Stimulated activated naive CD8-positive, alpha-beta T cell treated with anti-CD3 and anti-CD28 coated beads, Interleukin-15, Interleukin-2, amounts not matched to agents 100 U/mL and 50 U/mL, for 24 hours (primary cell): ENCODE measurements around the gene SHTN1.

Source experiments
- ATAC-seq: fragments of 150-1000 bp; cut with Tn5 transposase; one replicate; pipeline ENCODE4 v1.10.0; 2021
- DNase-seq: peaks from one replicate; pipeline ENCODE4 v3.0.0; 2021

Gene SHTN1

DNA sequence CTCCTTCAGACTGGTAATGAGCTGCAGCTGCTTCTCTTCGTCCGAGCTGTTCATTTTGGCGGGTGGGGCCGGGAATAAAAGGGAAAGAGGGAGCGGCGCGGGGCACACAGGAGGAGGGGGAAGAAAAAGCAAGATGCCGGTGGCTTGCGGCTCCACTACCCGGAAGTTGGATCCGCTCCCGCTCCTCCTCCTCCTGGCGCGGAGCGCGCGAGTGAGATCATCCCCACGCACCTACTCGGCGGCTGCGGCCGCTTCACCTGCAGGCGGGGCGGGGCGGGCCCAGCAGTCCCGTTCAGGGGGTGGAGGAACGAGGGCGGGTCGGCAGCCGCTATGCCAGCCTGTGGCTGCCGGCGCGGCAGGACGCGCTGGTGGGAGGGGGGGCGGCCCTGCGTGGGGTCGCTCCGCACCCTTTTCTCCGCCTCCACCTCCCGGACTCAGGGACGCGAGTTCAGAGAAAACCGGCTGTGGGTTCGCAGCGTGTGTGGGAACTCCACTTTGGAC lies at the start of gene SHTN1:
Gene SHTN1 (minus strand): TSS at position 162 of the 501 bp plus-strand sequence. CDS start 108 bp downstream, at position 54.
- peak; percentile 57 for ATAC-seq
- peak; percentile 28 for DNase-seq

DNA sequence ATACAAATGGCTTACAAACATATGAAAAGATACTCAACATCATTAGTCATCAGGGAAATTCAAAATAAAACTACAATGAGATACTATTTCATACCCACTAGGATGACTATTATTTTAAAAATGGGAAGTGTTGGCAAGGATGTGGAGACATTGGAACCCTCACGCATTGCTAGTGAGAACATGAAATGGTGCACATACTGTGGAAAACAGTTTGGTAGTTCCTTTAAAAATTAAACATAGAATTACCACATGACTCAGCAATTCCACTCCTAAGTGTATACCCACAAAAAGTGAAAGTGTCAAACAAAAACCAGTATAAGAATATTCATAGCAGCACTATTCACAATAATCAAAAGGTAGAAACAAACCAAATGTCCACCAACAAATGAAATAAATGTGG lies 48.5 kb upstream of the SHTN1 start:
- ATAC-seq, result no peak

GRCh38 chr10:117047947-117048346 lies 43.0 kb upstream of the SHTN1 start:
- no peak for ATAC-seq
- no peak for DNase-seq

More for the DNA sequence above, 48.5 kb upstream of the SHTN1 start:
- no peak for DNase-seq

- DNase-seq (no peak), ATAC-seq (no peak)
Observed at GRCh38 chr10:117016266-117016665, 11.3 kb upstream of the SHTN1 start.

GRCh38 chr10:117014835-117015234 lies 9.8 kb upstream of the SHTN1 start:
- DNase-seq (no peak), ATAC-seq (no peak)

DNA sequence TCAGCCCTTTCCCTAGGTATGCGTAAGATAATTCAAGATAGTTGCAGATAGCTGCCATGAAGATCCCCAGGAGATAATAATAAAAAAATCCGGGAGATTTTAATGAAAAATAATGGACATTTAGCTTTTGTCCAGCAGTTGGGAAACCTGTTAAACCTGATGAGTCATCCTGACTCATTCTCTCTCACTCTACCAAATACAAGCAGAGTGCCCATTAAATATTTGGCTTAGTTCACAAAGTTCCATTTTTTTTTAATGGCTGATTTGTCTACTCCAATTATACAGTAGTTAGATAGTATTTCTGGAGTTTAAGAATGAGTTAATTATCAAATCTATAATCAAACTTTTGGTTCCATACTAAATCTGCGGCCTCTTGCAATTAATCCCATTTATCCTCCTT lies 2.1 kb upstream of the SHTN1 start:
- DNase-seq, result no peak
- ATAC-seq, result no peak

DNA sequence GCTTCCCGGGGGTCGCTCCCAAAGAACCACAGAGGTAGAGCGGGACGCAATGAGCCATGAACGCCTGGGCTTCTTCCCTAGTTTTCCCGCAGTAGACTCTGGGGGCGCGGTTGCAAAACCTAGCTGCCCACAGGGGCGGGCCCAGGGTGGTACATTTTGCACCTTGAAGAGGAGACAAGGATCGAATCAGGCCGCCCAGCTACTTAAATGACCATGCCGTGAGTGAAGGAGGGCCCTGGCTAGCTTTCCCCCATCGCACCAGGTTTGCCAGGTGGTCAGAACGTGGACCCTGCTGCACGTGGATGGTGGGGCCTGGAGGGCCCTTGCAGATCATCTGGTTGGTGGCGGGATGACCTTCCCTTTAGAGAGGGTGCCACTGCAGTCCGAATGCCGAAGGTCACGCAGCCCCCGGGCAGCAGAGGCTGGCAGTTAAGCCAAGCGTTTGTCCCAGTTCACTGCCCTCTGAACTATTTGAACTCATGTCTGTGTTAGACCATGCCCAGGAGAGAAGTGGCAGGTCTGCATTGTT lies 604 bp upstream of the SHTN1 start:
- no peak for DNase-seq
- ATAC-seq, result no peak

- DNase-seq (no peak), ATAC-seq (peak; percentile 32)
Observed at GRCh38 chr10:117004227-117005025, 561 bp downstream of the SHTN1 start.

- DNase-seq (no peak), ATAC-seq (no peak)
Observed at GRCh38 chr10:117003336-117003735, 1.7 kb downstream of the SHTN1 start.

DNA sequence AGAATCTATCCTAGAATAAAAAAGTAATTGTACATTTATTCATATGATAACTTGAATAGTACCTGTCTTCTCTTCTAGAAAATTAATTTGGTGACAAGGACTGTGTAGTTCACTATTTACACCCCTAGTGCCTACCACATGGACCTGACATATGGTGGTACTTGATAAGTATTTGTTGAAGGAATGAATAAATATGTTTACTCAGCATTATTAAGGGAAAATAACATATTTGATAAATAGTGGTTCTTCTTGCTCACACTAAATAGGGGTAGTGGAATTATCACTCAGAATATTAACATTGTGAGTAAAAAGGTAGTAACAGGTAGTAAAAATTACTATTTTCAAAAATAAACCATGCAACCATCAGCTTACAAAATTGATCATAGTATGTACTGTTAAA lies 2.8 kb downstream of the SHTN1 start:
- ATAC-seq (no peak), DNase-seq (no peak)

GRCh38 chr10:117001144-117001543 lies 3.8 kb downstream of the SHTN1 start:
- ATAC-seq, result no peak
- DNase-seq, result no peak

- ATAC-seq (no peak), DNase-seq (no peak)
Observed at GRCh38 chr10:117000580-117000979, 4.4 kb downstream of the SHTN1 start.

- DNase-seq (no peak), ATAC-seq (no peak)
Observed at GRCh38 chr10:116998172-116998571, 6.8 kb downstream of the SHTN1 start.

DNA sequence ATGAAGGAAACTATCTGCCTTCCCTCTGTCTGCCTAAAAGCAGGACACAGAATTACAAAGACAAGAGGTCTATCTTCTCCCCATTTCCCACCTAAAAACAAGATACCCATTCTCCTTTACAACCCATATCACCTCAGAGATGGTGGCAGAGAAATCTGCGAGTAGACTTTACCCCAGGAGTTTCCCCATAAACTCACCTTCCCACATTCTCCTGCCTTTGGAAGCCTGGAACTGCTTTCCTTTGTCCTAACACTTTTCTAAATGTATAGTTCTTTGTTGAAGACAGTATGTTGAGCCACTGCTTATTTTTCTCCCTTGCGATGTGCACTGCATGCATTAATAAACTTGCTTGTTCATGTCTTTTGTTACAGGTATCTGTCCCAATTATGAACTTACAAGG lies 8.0 kb downstream of the SHTN1 start:
- no peak for ATAC-seq
- DNase-seq, result no peak

DNA sequence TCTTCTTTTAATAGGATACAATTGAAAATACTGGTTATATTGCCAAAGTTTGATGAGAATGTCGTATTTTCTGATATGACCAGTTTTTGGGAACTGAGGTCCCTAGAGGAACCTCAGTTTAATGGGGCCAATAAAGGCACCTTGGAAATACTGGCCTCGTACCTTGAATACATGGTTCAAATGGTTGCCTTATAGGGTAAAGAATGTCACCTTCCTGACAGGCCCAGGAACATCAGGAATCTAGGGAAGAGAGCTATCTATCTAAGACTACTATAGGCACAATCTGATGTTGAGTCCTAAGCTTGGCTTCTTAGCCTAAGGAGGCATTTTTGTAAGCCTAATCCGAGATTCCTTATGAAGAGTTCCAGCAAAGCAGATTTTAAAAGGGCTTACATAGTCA lies 9.3 kb downstream of the SHTN1 start:
- no peak for DNase-seq
- ATAC-seq, result no peak

DNA sequence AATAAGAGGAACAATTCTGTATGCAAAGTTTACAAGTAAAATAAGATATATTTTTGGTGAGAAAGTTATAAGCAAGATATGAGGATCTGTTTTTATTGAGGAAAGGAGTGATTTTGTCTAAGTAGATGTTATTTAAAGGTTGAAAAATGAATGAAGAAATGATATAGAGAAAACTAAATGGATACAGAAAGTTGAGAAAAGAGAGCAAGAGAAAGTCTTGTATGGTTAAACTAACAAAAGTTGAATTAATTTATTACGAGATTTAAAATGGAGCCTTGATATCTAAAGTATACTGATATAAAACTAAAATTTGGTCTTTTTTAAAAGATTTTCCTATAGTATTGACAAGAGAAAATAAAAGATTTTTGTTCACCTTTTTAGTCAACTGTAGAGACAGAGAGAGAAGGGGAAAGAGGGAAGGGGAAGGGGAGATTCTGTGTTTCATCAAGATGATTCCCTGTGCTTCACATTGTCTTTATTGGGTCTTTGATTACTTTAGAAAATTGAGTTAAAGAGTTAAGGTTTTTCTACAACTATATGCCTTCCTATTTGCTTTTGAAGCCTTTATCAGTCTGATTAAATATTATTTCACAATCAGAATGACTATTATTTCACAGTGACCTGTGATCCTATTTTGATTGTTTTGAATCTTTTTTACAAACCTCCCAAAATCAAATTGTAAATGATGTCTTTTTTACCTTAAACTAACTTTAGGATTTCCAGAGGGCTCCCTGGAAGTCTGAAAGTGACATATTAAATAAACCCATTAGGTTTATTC lies 10.7 kb downstream of the SHTN1 start:
- DNase-seq, result no peak
- no peak for ATAC-seq

DNA sequence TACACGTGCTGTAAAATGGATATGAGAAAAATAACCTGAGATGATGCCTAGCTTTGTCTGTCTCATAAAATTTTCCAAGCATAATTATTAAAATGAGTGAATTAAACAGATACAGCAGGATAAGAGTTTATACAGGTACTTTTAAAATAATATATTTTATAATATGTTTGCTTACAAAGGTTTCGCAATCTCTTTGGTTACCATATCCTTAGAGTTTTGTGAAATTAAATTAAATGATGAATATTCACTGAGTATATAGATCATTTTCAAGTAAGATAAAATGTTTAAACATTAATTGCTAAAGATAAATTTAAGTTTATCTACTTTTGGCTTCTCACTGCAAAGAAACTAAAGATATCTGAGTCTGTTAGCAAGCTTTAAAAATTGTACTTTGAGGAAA lies 11.4 kb downstream of the SHTN1 start:
- DNase-seq (no peak), ATAC-seq (no peak)

- no peak for ATAC-seq
- DNase-seq, result no peak
Observed at GRCh38 chr10:116992183-116992582, 12.8 kb downstream of the SHTN1 start.

GRCh38 chr10:116990276-116990800 lies 14.6 kb downstream of the SHTN1 start:
- DNase-seq (no peak), ATAC-seq (no peak)

DNA sequence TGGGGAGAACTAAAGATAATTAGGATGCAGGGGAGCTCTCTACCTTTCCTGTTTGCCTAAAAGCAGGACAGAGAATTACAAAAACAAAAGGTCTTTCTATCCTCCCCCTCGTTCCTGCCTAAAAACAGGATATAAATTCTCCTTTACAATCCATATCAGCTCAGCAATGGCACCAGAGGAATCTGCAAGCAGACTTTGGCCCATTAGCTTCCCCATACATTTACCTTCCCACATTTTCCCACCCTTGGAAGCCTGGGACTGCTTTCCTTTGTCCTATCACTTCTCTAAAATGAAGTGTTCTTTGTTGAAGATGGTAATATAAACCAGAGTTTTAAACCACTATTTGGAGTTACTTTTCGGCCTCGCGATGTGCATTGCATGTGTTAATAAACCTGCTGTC lies 15.5 kb downstream of the SHTN1 start:
- no peak for DNase-seq
- ATAC-seq, result no peak

DNA sequence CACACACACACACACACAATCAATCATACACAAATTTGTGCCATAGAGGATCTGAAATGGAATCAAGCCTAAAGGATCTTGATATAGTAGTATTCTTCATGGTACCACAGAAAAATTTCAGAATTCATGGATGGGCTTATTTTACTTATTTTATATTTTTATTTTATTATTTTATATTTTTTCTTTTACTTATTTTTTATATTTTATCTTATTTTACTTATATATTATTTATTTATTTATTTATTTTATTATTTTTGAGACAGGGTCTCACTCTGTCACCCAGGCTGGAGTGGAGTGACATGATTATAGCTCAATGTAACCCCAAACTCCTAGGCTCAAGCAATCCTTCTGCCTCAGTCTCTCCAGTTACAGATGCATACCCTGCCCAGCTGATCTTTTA lies 16.7 kb downstream of the SHTN1 start:
- no peak for ATAC-seq
- DNase-seq, result no peak

GRCh38 chr10:116985611-116986010 lies 19.4 kb downstream of the SHTN1 start:
- DNase-seq (no peak), ATAC-seq (no peak)
